RWPE2 (cell line): Measurements from ENCODE around the gene MRPL47.

ENCODE experiments used
- ATAC-seq: fragments of 200-7000 bp; cut with Tn5 transposase; 3 replicates; pipeline ENCODE4 v1.9.1; 2021; ENCODE audit warnings: low read depth
- DNase-seq: peaks from one replicate; pipeline ENCODE4 v3.0.0-alpha.2; 2020; ENCODE audit warnings: low spot score
- H3K27ac ChIP-seq: fragments of 450-650 bp; 2 replicates; pipeline ENCODE4 v1.5.1; 2017; ENCODE audit warnings: mild to moderate bottlenecking; ENCODE audit not compliant: poor library complexity, severe bottlenecking
- H3K27me3 ChIP-seq: fragments of 250-450 bp; sonication (Bioruptor Pico); 2 replicates; pipeline ENCODE4 v1.5.1; 2021; ENCODE audit warnings: mild to moderate bottlenecking, moderate library complexity; ENCODE audit not compliant: insufficient read depth, poor library complexity, severe bottlenecking
- H3K36me3 ChIP-seq: fragments of 250-450 bp; sonication (Bioruptor Pico); 2 replicates; pipeline ENCODE4 v1.5.1; 2020; ENCODE audit warnings: low read depth, mild to moderate bottlenecking, moderate library complexity
- H3K4me1 ChIP-seq: fragments of 250-450 bp; sonication (Bioruptor Pico); 2 replicates; pipeline ENCODE4 v1.5.1; 2021; ENCODE audit warnings: mild to moderate bottlenecking, moderate library complexity; ENCODE audit not compliant: insufficient read depth, poor library complexity, severe bottlenecking
- H3K4me3 ChIP-seq: fragments of 250-450 bp; sonication (Bioruptor Pico); 2 replicates; pipeline ENCODE4 v1.5.1; 2021; ENCODE audit warnings: mild to moderate bottlenecking, moderate library complexity; ENCODE audit not compliant: severe bottlenecking
- H3K9me3 ChIP-seq: fragments of 250-450 bp; sonication (Bioruptor Pico); 2 replicates; pipeline ENCODE4 v1.5.1; 2021; ENCODE audit warnings: mild to moderate bottlenecking, moderate library complexity; ENCODE audit not compliant: severe bottlenecking
- TF ChIP-seq, protein P1 (sequence below): fragments of 450-650 bp; IDR thresholded peaks from one replicate; pipeline ENCODE4 v1.5.1; 2017; ENCODE audit warnings: mild to moderate bottlenecking, moderate library complexity; ENCODE audit not compliant: poor library complexity, severe bottlenecking

The MRPL47 gene

DNA sequence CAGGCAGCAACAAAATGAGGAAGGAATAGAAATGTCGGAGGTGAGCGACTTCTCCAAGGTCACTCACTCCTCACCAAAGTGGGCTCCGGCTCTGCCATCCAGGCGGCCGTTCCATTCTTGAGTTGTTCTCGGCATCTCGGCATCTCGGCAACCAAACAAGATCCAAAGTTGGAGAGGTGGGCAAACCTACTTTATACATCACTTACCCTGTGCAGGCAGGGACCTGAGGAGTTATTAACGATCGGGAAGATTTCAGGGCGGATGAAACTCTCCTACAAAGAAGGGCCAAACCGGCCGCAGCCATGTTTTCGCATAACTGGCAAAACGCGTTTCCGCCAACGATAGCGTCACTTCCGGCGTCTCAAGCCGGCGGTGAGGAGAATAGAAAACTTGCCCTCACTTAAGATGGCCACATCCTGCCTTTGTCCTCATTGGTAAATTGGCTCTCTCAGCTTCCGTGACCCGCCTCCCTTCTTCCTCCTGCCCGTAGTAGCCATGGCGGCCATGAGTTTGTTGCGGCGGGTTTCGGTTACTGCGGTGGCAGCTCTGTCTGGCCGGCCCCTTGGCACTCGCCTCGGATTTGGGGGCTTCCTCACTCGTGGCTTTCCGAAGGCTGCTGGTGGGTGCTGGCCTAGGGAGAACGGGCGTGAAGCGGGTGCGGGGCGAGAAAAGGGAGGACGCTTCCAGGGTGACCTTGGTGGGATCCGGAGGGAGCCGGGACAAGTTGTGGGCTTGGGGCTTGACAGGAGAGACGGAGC lies at the start of gene MRPL47, which contains the start of gene NDUFB5:
TSS of gene MRPL47 (minus strand) at position 318 of the 758 bp plus-strand sequence. CDS start at position 304, 14 bp downstream.
TSS of gene NDUFB5 (plus strand) at position 474 of the 758 bp plus-strand sequence. CDS start at position 496, 22 bp downstream.
- no peaks in the 10 kb centered on the region for H3K4me1 ChIP-seq
- DNase-seq, result peak; percentile 89
- no peaks in the 10 kb centered on the region for H3K27me3 ChIP-seq
- TF ChIP-seq, protein P1, sequence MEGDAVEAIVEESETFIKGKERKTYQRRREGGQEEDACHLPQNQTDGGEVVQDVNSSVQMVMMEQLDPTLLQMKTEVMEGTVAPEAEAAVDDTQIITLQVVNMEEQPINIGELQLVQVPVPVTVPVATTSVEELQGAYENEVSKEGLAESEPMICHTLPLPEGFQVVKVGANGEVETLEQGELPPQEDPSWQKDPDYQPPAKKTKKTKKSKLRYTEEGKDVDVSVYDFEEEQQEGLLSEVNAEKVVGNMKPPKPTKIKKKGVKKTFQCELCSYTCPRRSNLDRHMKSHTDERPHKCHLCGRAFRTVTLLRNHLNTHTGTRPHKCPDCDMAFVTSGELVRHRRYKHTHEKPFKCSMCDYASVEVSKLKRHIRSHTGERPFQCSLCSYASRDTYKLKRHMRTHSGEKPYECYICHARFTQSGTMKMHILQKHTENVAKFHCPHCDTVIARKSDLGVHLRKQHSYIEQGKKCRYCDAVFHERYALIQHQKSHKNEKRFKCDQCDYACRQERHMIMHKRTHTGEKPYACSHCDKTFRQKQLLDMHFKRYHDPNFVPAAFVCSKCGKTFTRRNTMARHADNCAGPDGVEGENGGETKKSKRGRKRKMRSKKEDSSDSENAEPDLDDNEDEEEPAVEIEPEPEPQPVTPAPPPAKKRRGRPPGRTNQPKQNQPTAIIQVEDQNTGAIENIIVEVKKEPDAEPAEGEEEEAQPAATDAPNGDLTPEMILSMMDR, result no peak
- peak within 1 kb of the TSS; percentile 26 for H3K27ac ChIP-seq
- no peaks in the 10 kb centered on the region for H3K9me3 ChIP-seq
- H3K36me3 ChIP-seq, result peaks cover 55% of the 10 kb centered on the region
- peak; percentile 100 for ATAC-seq
- peak within 1 kb of the TSS; percentile 82 for H3K4me3 ChIP-seq

DNA sequence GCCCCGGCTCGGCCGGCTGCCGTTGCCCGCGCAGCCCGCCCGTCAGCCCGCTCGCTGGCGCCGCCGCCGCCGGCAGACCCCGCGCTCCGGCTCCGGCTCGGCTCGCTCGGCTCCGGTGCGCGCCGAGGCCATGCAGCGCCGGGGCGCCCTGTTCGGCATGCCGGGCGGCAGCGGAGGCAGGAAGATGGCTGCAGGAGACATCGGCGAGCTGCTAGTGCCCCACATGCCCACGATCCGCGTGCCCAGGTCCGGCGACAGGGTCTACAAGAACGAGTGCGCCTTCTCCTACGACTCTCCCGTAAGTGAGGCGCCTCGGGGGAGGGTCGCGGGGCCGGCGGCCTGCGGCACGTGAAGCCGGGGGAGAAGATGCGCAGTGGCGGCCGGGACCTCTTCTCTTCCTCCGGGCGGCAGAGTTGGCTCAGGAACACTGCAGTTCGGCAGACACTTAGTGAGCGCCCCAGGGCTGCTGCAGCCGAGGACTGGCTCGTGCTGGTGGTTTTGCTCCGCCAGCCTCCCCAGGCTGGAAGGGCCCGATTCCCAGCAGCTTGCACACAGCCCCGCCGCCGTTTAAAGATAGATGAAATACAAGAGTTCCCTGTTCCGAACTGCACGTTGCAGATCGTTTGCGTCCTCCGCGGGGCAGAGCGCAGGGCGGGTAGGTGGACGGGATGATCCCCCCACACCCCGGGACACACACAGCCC lies 48.8 kb upstream of the MRPL47 start:
- H3K4me1 ChIP-seq, result no peaks in the 10 kb centered on the region
- peak; percentile 75 for DNase-seq
- no peaks in the 10 kb centered on the region for H3K27me3 ChIP-seq
- no peaks in the 10 kb centered on the region for H3K9me3 ChIP-seq
- H3K27ac ChIP-seq, result peak overlapping the region; percentile 66
- H3K36me3 ChIP-seq, result no peaks in the 10 kb centered on the region
- peak; percentile 84 for ATAC-seq
- H3K4me3 ChIP-seq, result peak overlapping the region; percentile 98
- TF ChIP-seq, protein P1, result peak; percentile 32

DNA sequence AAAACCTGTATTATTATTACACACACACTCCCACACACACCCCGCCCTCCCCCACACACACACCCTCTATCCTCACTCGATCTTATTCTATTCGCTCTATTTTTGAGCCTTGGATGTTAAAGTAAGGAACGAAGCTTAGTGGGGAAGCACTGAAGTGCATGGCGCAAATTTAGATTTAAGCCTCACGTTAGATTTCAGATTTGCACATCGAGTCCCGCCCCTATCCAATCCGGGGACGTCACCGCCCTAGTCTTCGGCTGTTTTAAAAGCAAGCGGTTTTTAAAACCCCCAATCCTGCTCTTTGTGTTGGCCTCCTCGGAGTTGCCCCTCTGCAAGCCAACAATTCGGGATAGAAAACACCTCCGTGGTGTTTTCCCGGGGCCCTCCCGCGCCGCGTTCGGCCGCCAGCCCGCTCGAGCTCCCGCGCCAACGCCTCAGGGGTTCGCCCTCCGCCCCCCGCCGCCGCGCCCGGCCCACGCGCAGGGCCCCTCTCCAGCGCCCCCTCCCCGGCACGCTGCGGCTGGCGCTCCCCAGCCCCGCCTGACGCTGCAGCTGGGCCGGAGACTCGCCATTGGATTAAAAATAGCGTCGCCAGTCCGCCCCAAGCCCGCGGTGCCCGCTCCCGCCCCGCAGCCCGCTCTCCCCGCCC lies 48.1 kb upstream of the MRPL47 start, which contains the start of gene USP13:
TSS of gene USP13 (plus strand) at position 594 of the 649 bp plus-strand sequence. CDS start 186 bp downstream, outside the sequence.
- TF ChIP-seq, protein P1, result no peak
- Histone ChIP-seq H3K4me3 (peak within 1 kb of the TSS; percentile 98), H3K4me1 (no peaks in the 10 kb centered on the region), H3K36me3 (no peaks in the 10 kb centered on the region), H3K27ac (peak within 1 kb of the TSS; percentile 66), H3K27me3 (no peaks in the 10 kb centered on the region), H3K9me3 (no peaks in the 10 kb centered on the region)
- ATAC-seq, result peak; percentile 60
- no peak for DNase-seq

DNA sequence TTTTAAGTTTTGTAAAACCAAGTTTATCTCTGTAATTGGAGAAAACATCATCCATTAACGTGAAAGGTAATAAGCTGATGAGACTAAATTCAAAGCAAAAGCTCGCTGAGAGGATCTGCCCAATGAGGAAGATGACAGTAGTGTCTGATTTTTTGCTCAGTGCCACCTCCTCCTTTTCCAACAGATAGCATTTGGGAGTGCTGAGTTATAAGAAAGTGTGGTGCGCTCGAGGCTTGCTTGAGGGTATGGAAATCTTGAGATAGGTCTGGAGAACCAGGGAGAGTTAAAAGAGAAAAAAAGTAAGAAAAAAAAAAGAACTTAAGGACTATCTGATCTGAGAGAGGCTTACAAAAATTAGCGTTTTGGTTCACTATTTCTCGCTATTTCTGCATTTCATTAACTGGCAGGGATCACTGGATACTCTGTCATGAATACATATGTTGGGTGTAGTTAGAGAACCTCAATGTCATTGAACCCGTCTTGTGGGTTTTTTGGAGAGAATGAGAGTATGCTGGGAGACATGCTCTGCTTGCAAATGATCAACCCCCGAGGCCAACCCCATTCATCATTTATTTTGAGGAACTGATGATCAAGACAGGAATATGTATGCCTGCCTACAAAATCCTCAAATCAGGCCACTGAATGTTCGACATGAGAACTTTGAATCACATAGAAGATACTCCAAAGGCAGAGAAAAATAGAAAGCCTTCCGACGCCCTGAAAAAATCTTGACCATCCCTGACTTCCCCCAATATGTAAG lies 47.4 kb upstream of the MRPL47 start:
- H3K36me3 ChIP-seq, result no peaks in the 10 kb centered on the region
- peak overlapping the region; percentile 66 for H3K27ac ChIP-seq
- H3K4me1 ChIP-seq, result no peaks in the 10 kb centered on the region
- DNase-seq (no peak), ATAC-seq (no peak)
- no peaks in the 10 kb centered on the region for H3K9me3 ChIP-seq
- peak overlapping the region; percentile 98 for H3K4me3 ChIP-seq
- TF ChIP-seq, protein P1, result no peak
- no peaks in the 10 kb centered on the region for H3K27me3 ChIP-seq
